Lower leg skin (tissue), 4 donors: ENCODE data around the gene KCNC3. TPM values are rescaled to one million over a fixed set of nuclear protein-coding genes. Genes with fewer than 3 reads are reported as not detected.

ENCODE experiments used
- DNase-seq, 2 donors: peaks; one replicate each; pipeline ENCODE4 v3.0.0-alpha.2; 2019; ENCODE audit warnings: low spot score in 2 of 2
- H3K4me3 ChIP-seq: fragments of 200-600 bp; sonication (generic); 2 replicates; pipeline ENCODE4 v1.5.1; 2017; ENCODE audit warnings: mild to moderate bottlenecking, low read depth; ENCODE audit not compliant: poor library complexity, severe bottlenecking
- POLR2A ChIP-seq, 2 donors: fragments of 450-650 bp; IDR thresholded peaks; one replicate each; pipeline ENCODE4 v1.6.1; 2016 to 2017; ENCODE audit warnings: antibody characterized with exemption in 2 of 2, mild to moderate bottlenecking in 1 of 2, moderate library complexity in 1 of 2
- WGBS, 2 donors: methylation state at CpG; one replicate each; pipeline ENCODE4 v1.1.5; 2018; 5-methylcytosine and 5-hydroxymethylcytosine counted together
- intact Hi-C: fragments of 100-400 bp; cut with DNase I; formaldehyde crosslinking; loops from one replicate; pipeline ENCODE4 v1.15.0; 2023; ENCODE audit warnings: low total_unique reads
- total RNA-seq, 4 donors: library from RNA; depleted of rRNA; stranded (reverse); fragments of >200 nt; gene quantifications; one replicate each; pipeline ENCODE4 v1.1.0, GENCODE V29; 2016
- TF ChIP-seq, protein P1 (sequence below), 3 donors: fragments of 450-650 bp; IDR thresholded peaks; one replicate each; pipeline ENCODE4 v1.5.1; 2016; ENCODE audit warnings: antibody characterized with exemption in 3 of 3, mild to moderate bottlenecking in 3 of 3, moderate library complexity in 2 of 3

The KCNC3 gene
- total RNA-seq, 4 donors from 2014 or later, result 0.53 to 2.0 (median 1.7) TPM

DNA sequence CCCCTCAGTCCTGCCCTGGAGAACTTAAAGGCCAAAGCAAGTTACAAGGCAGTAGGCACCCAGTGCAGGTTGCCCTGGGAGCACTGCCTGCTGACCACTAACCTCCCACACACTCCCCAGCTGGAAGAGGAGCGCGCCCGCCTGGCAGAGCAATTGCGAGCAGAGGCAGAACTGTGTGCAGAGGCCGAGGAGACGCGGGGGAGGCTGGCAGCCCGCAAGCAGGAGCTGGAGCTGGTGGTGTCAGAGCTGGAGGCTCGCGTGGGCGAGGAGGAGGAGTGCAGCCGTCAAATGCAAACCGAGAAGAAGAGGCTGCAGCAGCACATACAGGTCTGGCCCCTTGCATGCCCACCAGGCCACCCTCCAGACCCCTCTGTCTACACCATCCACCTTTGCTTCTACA, 61.1 kb downstream of the KCNC3 start:
- 82 to 83% methylated on average over 13 of the region's 13 CpGs for WGBS, 2 donors
- intact Hi-C loops, result no loop called here
- no peak for DNase-seq
- no peak overlapping the region for H3K4me3 ChIP-seq
- no peak for TF ChIP-seq POLR2A (IDR thresholded peaks at IDR 0.05)
- TF ChIP-seq, protein P1, sequence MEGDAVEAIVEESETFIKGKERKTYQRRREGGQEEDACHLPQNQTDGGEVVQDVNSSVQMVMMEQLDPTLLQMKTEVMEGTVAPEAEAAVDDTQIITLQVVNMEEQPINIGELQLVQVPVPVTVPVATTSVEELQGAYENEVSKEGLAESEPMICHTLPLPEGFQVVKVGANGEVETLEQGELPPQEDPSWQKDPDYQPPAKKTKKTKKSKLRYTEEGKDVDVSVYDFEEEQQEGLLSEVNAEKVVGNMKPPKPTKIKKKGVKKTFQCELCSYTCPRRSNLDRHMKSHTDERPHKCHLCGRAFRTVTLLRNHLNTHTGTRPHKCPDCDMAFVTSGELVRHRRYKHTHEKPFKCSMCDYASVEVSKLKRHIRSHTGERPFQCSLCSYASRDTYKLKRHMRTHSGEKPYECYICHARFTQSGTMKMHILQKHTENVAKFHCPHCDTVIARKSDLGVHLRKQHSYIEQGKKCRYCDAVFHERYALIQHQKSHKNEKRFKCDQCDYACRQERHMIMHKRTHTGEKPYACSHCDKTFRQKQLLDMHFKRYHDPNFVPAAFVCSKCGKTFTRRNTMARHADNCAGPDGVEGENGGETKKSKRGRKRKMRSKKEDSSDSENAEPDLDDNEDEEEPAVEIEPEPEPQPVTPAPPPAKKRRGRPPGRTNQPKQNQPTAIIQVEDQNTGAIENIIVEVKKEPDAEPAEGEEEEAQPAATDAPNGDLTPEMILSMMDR (IDR thresholded peaks at IDR 0.05), result no peak

DNA sequence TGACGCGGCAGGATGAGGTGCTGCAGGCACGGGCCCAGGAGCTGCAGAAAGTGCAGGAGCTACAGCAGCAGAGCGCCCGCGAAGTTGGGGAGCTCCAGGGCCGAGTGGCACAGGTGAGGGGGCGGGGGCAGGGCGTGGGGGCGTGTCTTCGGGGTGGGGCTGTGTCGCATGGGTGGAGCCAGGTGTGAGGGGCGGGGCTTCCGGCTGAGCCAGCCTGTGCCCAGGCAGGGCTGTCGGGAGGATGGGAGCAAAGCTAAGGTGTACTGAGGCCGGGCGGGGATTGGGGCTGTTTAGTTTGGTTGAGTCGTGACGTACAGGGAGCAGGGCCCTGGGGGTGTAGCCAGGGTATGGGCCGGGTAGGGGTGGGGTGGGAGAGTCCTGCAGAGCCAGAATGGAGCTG, 62.3 kb downstream of the KCNC3 start:
- WGBS, 2 donors, result 12 to 16% methylated on average over 20 of the region's 20 CpGs
- TF ChIP-seq POLR2A (IDR thresholded peaks at IDR 0.05), result no peak
- TF ChIP-seq, protein P1 (IDR thresholded peaks at IDR 0.05), result no peak
- intact Hi-C loops, result no loop called here
- no peak for DNase-seq
- no peak overlapping the region for H3K4me3 ChIP-seq

DNA sequence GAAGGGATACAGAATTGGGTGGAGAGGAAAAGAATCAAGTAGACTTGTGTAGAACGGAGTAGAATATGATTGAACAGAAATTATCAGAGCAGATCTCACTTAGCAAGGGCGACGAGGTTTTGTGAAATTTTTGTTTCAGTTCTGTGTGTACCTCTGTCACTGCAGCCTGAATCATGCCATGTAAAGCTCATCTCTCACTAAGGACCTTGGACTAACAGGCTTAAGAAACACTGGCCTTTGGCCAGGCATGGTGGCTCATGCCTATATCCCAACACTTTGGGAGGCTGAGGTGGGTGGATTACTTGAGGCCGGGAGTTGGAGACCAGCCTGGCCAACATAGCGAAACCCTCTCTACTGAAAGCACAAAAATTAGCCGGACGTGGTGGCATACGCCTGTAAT, 63.1 kb downstream of the KCNC3 start:
- WGBS, 2 donors, result 88 to 93% methylated on average over 8 of the region's 8 CpGs
- no peak for TF ChIP-seq POLR2A (IDR thresholded peaks at IDR 0.05)
- TF ChIP-seq, protein P1 (IDR thresholded peaks at IDR 0.05), result no peak
- DNase-seq, result no peak
- intact Hi-C loops, result no loop called here
- no peak overlapping the region for H3K4me3 ChIP-seq

DNA sequence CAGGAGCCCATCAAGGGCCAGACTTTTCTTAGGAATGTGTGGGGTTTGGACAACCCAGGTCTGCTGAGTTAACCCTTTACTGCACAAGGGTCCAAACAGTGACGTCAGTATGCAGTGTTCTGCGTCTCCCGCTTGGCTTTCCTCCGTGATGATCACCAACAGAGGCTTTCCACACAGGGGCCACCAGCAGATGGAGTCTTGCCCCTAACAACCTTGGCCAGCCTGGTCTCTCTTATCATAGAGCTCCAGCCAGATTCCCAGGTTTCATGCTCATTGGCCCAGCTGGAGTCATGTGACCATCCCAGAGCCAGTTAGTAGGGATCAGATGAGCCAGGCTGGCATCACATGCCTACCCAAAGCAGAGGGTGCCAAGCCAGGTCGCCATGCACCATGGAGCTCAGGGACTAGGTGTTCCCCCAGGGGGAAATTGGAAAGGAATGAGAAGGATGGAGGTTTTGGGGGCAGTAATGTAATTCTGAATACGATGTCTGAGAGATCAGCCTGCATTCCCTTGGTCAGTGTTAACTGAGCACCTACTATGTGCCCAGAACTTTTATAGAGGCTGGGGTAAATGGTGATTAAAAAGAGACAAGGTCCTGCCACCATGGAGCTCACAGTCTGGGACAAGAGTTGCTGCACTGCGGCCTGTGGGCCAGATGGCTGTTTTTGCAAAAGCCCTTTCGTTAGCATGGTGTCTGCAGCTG, 64.5 kb downstream of the KCNC3 start:
- WGBS, 2 donors, result 77 to 89% methylated on average over 8 of the region's 8 CpGs
- intact Hi-C loops, result no loop called here
- H3K4me3 ChIP-seq, result no peak overlapping the region
- TF ChIP-seq, protein P1 (IDR thresholded peaks at IDR 0.05), result no peak
- no peak for DNase-seq

DNA sequence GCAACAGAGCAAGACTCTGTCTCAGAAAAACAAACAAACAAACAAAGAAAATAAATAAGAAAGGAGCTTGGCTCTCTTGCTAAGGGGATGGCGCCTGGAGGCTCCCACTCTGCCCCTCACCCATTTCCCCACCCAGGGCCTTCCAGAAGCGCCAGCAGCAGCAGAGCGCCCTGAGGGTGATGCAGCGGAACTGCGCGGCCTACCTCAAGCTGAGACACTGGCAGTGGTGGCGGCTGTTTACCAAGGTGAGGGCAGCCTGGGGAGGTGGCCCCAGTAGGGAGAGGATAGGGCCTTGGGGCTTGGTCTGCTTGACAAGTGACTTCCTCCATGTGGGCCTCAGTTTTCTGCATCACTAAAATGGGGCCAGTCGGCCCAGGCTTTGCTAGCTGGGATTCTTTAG, 66.0 kb downstream of the KCNC3 start:
- H3K4me3 ChIP-seq, result no peak overlapping the region
- intact Hi-C loops, result no loop called here
- no peak for DNase-seq
- no peak for TF ChIP-seq POLR2A (IDR thresholded peaks at IDR 0.05)
- TF ChIP-seq, protein P1 (IDR thresholded peaks at IDR 0.05), result no peak
- WGBS, 2 donors, result 85 to 89% methylated on average over 7 to 8 of the region's 8 CpGs

Other genes starting within 250 kb of the KCNC3 start
- not detected for gene IZUMO2, start 166.1 kb downstream of the KCNC3 start, total RNA-seq
- gene MYH14, start 125.8 kb downstream of the KCNC3 start, total RNA-seq, result 100 to 1,000 TPM; 110 to 329 (median 202) TPM
- gene NAPSA, start 36.3 kb upstream of the KCNC3 start, total RNA-seq, result 1 to 10 TPM in 3 of 4 donors, under 1 TPM in 1; 0.51 to 5.9 (median 2.6) TPM
- gene NR1H2, start 47.1 kb upstream of the KCNC3 start, total RNA-seq, result 100 to 1,000 TPM in 3 of 4 donors, 10 to 100 TPM in 1; 83.1 to 112 (median 103) TPM
- 10 to 100 TPM; 16.8 to 26.6 (median 20.0) TPM for gene POLD1, start 55.0 kb upstream of the KCNC3 start, total RNA-seq
- not detected for gene SPIB, start 89.6 kb upstream of the KCNC3 start, total RNA-seq
- 1 to 10 TPM in 1 of 4 donors, under 1 TPM in 2, not detected in 1; 0.05 to 1.3 (median 0.15) TPM for gene MYBPC2, start 103.5 kb upstream of the KCNC3 start, total RNA-seq
- gene EMC10, start 147.1 kb upstream of the KCNC3 start, total RNA-seq, result 10 to 100 TPM; 35.1 to 93.5 (median 67.5) TPM
- 1 to 10 TPM; 1.7 to 5.9 (median 3.3) TPM for gene GARIN5A, start 147.5 kb upstream of the KCNC3 start, total RNA-seq
- 10 to 100 TPM in 3 of 4 donors, 1 to 10 TPM in 1; 8.5 to 25.0 (median 21.2) TPM for gene JOSD2, start 181.8 kb upstream of the KCNC3 start, total RNA-seq
- not detected for gene ASPDH, start 184.5 kb upstream of the KCNC3 start, total RNA-seq
- gene LRRC4B, start 239.1 kb upstream of the KCNC3 start, total RNA-seq, result 1 to 10 TPM in 1 of 4 donors, under 1 TPM in 3; 0.23 to 1.8 (median 0.35) TPM